22Rv1 (cell line): ENCODE results near the gene OR10T2.
"Not testable (repeated sequence)": the region's sequence is repeated elsewhere in the genome, so short reads cannot be mapped to it uniquely, and the experiment has no call there.

ENCODE experiments used
- H3K27ac ChIP-seq: fragments of 450-650 bp; 2 replicates; pipeline ENCODE4 v1.5.1; 2017
- ZFX ChIP-seq: fragments of 450-650 bp; IDR thresholded peaks from 2 replicates; pipeline ENCODE4 v1.6.1; 2017; ENCODE audit warnings: antibody characterized with exemption, borderline replicate concordance
- TF ChIP-seq, protein P1 (sequence below): fragments of 450-650 bp; IDR thresholded peaks from 2 replicates; pipeline ENCODE4 v1.5.1; 2017; ENCODE audit warnings: mild to moderate bottlenecking

The OR10T2 gene

DNA sequence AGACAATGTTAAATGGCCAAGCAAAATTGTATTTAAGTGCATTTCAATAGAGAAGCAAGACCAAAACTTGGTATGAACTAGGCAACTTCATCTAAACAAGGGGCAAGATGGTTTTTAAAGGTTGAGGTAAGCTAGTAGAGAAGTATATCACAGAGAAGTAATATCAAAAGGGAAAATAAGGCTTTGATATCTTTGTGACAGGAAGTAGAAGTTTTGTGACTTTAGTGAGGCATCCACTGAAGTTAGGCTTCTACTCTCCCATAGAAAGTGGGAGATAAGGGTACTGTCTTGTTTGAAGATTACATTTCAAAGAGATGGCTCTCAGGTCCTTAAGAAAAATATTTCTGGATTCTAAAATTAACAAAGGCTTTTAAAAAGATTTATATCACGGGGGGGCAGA is 8.9 kb downstream of the OR10T2 start:
- no peak overlapping the region for H3K27ac ChIP-seq
- TF ChIP-seq, protein P1, sequence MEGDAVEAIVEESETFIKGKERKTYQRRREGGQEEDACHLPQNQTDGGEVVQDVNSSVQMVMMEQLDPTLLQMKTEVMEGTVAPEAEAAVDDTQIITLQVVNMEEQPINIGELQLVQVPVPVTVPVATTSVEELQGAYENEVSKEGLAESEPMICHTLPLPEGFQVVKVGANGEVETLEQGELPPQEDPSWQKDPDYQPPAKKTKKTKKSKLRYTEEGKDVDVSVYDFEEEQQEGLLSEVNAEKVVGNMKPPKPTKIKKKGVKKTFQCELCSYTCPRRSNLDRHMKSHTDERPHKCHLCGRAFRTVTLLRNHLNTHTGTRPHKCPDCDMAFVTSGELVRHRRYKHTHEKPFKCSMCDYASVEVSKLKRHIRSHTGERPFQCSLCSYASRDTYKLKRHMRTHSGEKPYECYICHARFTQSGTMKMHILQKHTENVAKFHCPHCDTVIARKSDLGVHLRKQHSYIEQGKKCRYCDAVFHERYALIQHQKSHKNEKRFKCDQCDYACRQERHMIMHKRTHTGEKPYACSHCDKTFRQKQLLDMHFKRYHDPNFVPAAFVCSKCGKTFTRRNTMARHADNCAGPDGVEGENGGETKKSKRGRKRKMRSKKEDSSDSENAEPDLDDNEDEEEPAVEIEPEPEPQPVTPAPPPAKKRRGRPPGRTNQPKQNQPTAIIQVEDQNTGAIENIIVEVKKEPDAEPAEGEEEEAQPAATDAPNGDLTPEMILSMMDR: no peak
- no peak for TF ChIP-seq ZFX

DNA sequence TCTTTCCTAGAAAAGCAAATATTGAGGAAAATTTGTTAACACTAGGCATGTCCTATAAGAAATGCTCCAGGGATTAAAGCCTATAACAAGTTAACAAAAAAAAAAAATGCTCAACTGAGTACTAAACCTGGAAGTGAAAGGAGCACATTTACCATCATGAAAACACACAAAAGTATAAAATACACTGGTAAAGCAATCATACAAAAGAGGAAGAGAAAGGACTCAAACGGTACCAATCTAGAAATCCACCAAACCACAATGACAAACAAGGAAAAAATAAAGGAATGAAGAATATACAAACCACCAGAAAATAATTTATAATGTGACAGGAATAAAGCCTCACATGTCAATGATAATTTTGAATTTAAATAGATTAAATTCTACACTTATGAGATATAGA is 24.4 kb downstream of the OR10T2 start:
- no peak for TF ChIP-seq ZFX
- TF ChIP-seq, protein P1: no peak
- no peak overlapping the region for H3K27ac ChIP-seq

DNA sequence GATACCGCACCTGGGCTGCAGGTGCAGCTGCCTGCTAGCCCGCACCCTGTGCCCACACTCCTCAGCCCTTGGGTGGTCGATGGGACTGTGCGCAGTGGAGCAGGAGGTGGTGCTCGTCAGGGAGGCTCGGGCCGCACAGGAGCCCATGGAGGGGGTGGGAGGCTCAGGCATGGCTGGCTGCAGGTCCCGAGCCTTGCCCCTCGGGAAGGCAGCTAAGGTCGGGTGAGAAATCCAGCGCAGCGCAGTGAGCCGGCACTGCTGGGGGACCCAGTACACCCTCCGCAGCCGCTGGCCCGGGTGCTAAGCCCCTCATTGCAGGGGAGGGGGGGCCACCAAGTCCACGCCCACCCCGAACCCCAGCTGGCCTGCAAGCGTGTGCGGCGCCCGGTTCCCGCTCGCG is 25.2 kb downstream of the OR10T2 start:
- not testable (repeated sequence) for H3K27ac ChIP-seq

DNA sequence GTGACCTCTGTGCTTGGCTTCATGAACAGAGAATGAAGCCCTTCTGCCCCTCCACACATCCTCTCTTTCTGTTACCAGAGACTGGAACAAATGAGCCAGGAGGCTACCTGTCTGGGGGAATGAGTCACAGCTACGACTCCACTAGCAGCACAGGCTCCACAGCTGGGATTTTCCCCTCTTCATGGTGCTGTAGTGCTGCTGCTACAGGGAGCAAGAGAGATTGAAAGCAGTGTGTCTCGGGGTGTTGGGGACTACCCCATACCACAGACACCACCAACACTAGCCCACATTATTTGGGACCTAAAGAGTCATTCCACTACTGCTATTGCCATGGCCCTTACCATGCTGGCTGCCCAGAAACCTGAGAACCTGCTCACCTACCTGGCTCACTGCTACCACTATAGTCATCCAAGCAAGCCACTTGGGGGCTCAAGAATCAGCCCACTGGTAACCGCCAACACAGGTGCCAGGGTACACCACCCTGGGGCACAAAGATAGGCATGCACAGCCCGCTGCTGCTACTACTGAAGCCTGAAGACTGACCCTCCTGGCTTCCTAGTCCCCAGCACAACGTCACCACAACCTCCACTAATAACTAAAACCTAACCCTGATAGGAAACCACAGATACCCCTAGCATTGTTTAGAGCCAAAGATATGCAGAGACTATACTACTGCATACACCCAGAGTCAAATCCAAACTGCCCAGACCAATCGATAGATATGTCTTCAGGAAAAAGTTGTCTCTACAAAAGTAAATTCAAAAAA is 27.9 kb downstream of the OR10T2 start:
- no peak overlapping the region for H3K27ac ChIP-seq
- TF ChIP-seq ZFX: no peak

DNA sequence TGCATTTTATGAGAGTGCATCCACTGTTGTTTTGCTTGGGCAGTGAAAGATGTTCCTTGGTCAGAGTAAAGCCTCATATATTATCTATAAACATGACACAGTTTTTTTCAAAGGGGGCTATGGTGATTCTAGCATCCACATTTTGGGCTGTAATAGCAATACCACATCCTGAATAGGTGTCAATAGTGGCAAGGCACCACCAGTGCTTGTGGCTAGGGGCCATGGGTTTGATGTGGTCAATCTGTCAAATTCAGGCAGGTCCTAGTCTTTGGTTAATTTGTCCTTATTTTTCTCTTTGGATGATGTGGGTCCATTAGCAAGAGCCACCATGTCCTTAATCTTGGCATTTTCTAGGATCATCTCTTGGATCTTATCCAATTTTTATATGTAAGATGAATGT is 32.5 kb downstream of the OR10T2 start:
- no peak overlapping the region for H3K27ac ChIP-seq
- TF ChIP-seq, protein P1: no peak
- TF ChIP-seq ZFX: no peak

DNA sequence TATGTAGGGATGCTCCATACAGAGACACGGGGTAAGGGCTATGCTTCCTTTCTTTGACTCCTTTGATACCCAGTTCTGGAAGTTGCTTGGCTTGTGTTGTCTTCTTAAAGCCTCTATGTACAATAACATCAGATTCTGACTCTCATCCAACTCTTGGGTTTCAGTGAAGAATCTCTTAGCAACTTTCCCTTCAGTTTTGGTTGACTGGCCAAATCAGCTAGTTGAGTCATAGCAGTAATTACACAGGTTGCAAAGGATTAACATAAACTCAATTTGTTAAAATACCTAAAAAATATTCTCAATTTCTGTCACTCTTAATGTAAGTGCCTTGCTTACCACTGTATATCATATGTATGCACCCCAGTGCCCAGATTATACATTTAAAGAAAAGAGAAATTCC is 36.3 kb downstream of the OR10T2 start:
- no peak overlapping the region for H3K27ac ChIP-seq
- TF ChIP-seq ZFX: no peak
- TF ChIP-seq, protein P1: no peak

DNA sequence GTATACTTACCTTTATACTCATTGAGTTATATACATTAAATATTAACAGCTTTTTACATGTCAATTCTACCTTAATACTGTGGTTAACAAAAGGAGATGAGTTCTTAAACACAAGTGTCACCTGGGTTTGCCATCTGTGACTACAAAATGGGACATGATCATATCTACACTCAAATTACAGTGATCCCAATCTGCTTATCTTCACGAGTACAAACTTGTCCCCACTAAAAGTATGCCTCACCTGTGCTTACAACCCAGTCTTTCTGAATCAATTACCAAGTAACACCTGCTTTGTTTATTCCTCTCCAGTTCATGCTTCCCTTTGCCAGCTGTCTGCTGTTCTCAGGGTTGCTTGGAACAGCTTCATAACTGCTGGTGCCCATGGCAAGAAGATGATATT is 36.8 kb downstream of the OR10T2 start:
- no peak overlapping the region for H3K27ac ChIP-seq
- TF ChIP-seq, protein P1: no peak
- no peak for TF ChIP-seq ZFX

DNA sequence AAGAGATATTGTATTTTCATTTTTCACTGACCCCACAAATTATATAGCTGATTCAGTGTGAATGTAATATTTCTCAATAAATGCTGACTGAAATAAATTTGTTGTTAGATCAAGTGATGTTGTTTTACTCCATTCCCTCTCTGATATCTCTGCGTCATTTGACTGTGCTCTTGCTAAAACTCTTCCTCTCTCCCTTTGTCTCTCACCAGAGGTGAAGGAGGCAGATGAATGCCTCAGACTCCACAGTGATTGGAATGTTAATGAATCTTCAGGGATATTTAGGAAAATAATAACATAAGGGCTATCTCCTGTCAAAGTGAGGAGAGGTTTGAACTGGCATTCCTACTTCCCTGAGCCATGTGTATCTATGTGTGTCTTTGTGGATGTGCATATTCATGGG is 41.8 kb downstream of the OR10T2 start:
- no peak overlapping the region for H3K27ac ChIP-seq
- TF ChIP-seq, protein P1: no peak
- TF ChIP-seq ZFX: no peak
